GM21529 (cell line): Measurements from ENCODE around the gene IMMP1L.

Experiments used
- ATAC-seq: cut with Tn5 transposase; IDR thresholded peaks from one replicate; pipeline ENCODE4 v1.9.1; 2021; ENCODE audit not compliant: unreplicated experiment

IMMP1L gene

DNA sequence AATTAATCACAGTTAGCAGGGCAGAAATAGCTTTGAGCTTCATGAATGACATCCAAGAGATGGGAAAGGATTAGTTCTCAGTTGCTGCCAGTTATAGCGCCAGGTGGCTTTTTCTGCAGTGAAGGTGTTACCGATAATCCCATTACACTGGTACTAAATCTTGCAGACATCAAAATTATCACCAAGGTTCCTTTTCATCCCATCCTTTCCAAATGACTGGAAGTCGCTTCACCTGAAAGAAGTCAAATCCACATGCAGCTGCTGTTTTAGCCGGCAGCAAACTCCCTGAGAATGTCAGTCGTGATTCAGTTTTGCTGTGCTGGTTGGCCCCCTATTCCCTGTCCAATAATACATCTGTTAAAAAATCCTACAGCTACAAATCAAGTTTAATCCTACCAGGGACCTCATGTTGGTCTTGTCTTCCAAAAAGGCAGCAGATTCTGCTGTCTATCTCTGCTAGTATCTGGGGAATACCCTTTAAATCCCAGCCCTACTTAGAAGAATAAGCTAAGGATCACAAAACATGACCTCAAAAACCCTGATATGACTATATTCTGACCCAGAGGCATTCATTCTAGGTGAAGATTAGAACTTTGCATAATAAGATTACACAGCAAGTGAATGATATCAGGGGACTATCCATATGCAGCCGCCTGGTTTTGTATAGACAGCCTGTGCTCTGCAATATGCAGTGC is 31.7 kb downstream of the IMMP1L start:
- no peak for ATAC-seq

- ATAC-seq, result no peak
Observed at GRCh38 chr11:31474083-31474482, 35.3 kb downstream of the IMMP1L start.

GRCh38 chr11:31464436-31464835 is 45.0 kb downstream of the IMMP1L start:
- no peak for ATAC-seq

DNA sequence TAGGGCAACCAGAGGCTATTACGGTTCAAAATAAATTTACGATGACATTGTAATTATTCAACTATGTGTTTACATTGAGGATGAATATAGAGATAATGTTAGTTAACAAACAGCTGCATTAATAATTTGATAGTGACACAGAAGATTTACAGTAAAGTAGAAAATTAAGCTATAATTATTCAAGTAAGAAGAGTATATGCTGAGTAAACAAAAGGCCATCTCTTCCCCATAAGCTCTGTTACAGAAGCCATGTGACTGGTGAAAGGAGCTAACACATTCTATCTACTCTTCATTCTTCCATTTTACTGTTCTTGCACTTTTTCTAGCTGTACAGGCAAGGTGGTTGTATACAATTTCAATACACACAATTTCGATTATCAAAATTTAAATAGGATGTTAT is 54.2 kb downstream of the IMMP1L start:
- no peak for ATAC-seq

DNA sequence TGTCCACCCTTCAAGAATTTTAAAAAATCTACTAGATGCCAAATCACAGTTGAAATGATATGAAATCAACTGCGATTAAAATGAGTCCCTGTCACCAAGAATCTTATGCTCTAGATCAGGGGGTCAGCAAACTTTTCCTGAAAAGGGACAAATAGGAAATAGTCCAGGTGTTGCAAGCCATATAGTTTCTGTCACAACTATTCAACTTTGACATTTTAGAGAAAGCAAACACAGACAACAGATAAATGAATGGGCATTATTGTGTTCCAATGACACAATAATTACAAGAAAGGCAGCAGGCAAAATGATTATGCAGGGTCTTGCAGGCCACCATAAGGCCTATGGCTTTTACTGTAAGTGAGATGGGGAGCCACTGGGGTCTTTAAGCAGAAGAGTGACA is 58.6 kb downstream of the IMMP1L start:
- ATAC-seq, result no peak

- no peak for ATAC-seq
Observed at GRCh38 chr11:31449040-31449439, 60.4 kb downstream of the IMMP1L start.

- no peak for ATAC-seq
Observed at GRCh38 chr11:31445621-31446020, 63.8 kb downstream of the IMMP1L start.

DNA sequence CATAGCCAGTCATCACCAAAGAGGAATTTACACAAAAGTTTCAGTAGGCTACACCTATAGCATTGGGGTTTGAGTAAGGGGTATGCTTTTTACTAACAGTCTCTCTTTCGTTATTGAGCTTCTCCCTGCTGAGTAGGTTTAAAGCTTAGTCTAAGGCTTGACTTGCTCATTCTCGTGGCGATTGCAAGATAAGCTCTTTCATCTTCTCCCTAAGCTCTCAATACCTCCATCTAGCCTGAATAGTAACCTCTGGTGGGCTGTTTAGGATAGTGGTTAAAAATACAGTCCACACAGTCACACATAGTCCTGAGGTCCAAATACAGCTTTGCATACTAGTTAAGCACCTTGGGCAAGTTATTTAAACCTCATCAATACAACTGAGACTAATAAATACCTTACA is 65.6 kb downstream of the IMMP1L start:
- ATAC-seq, result no peak

- no peak for ATAC-seq
Observed at GRCh38 chr11:31442086-31442485, 67.3 kb downstream of the IMMP1L start.

GRCh38 chr11:31441296-31441695 is 68.1 kb downstream of the IMMP1L start:
- ATAC-seq, result no peak

DNA sequence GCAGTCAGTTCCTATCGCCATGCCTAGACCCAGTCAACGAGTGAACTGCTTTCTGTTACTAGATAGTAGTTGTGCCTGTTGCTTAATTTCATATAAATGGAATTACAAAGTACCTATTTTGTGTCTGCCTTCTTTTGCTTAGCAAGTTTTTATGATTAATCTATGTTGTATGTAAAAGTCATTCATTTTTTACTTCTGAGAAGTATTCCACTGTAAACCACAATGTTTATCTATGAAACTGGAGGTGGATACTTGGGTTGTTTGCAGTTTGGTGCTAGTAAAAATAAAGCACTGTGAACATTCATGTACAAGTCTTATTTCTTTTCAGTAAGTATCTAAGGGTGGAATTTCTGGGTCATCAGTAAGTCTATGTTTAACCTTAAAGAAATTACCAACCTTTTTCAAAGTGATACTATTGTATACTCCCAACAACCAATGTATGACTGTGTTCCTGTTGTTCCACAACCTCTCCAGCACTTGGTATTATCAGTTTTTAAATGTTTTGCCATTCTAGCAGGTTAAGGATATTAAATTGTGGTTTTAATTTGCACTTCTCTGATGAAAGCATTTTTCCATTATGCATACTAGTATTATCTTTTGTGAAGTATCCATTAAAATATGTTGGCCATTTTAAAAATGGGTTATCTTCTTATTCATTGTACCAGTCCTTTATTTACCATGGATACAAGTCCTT is 71.5 kb downstream of the IMMP1L start:
- ATAC-seq, result no peak

- ATAC-seq, result no peak
Observed at GRCh38 chr11:31433851-31434250, 75.6 kb downstream of the IMMP1L start.

GRCh38 chr11:31424652-31425051 is 84.8 kb downstream of the IMMP1L start:
- no peak for ATAC-seq

DNA sequence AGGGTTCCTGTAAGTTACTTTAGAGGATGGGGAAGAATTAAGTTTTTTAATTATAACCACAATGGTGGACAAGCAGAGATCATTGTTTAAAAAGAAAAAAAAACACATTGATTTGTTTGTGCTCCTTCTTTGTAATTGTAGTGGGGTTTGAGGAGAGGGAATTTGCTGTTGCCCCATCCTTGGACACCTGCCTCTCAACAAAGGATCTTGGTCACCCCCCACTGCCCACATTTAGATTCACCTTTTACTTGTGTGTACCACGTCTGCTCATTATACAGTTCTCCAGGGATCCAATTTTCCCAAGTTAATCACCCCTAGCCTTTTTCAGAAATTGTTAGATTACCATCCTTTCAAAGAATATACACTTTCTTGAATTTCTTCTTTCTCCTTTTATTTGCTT is 86.7 kb downstream of the IMMP1L start:
- no peak for ATAC-seq

DNA sequence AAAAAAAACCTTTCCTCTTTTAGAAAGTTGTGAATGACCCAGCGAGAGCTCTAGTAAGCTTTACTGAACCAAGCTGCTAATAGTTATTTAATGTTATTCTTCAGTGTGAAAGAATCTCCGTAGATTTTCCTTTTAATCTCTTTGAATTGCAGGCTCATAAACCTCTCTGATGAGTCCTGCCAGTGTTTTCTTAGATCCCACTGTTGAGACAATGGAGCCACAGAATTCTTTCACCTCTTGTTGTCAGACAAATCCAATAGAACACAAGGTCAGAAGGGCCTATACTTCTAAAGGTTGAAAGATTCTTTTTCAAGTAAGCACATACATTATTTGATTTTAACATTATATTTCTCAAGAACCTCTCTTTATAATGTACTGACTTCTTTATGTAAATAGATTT is 87.6 kb downstream of the IMMP1L start:
- no peak for ATAC-seq

DNA sequence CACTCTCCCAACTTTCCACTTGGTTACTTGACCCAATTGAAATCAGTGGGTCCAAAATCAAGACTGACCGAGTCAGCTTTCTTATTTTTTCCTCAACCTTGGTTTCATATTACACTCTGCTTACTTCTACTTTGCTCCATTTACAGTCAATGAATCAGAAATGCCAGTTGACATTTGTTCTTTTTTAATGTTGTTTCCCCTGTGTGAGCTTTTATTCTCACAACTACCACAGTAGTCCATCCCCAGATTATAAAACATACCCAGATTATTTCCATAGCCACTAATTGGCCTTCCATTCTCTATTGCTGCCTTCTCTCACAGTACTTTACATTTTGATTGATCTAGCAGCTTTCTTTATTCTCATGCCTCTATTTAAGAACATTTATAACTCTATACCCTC is 89.8 kb downstream of the IMMP1L start:
- ATAC-seq, result no peak

GRCh38 chr11:31419138-31419537 is 90.3 kb downstream of the IMMP1L start:
- no peak for ATAC-seq

- ATAC-seq, result no peak
Observed at GRCh38 chr11:31417816-31418215, 91.6 kb downstream of the IMMP1L start.

- no peak for ATAC-seq
Observed at GRCh38 chr11:31417357-31417756, 92.1 kb downstream of the IMMP1L start.

DNA sequence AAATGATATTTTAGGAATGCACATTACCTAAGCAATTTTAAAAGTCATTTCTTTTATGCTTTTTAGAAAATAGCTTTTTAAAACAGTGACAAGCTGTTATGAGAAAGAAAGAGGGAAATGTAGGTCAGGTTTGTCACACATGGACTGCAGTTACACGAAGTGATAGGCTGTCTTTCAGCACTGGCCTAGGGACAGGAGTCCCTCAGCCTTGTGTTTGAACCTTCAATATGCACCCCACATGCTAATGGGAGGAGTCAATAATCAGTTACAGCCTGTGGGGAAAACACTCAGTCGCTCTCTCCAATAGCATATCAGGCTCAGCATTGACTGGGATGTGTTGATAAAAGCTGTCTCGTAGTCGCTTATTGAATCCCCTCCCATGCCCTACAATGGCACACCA is 94.0 kb downstream of the IMMP1L start:
- ATAC-seq, result no peak

- ATAC-seq, result no peak
Observed at GRCh38 chr11:31414338-31414737, 95.1 kb downstream of the IMMP1L start.

GRCh38 chr11:31412946-31413345 is 96.5 kb downstream of the IMMP1L start:
- ATAC-seq, result no peak

DNA sequence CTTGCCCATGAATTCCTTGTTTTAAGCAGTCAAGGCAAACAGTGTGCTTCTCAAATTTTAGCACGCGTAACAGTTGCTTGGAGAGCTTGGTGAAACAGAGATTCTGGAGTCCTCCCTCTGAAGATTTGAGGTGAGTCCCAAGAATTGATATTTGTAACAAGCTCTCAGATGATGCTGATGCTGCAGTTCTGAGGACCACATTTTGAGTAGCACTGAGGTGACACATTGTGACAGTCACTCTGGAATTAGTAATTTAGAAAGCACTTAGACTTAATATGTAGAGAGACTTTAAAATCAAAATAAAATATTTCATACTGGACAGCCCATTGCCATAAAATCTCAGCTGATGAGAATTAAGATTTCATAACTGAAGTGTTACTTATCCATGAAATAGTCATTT is 101.2 kb downstream of the IMMP1L start:
- ATAC-seq, result no peak
